Astrocyte (in vitro differentiated cells and primary cell): ENCODE measurements around the gene TNFRSF8. TPM values are rescaled to one million over a fixed set of nuclear protein-coding genes. Genes with fewer than 3 reads are reported as not detected.

ENCODE experiments used
- DNase-seq: peaks from one replicate; pipeline ENCODE4 v3.0.0-alpha.2; 2010; ENCODE audit warnings: low read depth
- FAIRE-seq: peaks from 2 replicates; lab custom pipeline; 2011; peaks lifted over from hg19 to GRCh38; lab: Jason Lieb, UNC
- H2AFZ ChIP-seq: 2 replicates; pipeline ENCODE4 v1.6.0; 2012; ENCODE audit warnings: low read depth, low read length, inconsistent platforms
- H3K27ac ChIP-seq: 2 replicates; pipeline ENCODE4 v1.5.1; 2011; ENCODE audit warnings: low read depth, low read length, inconsistent platforms
- H3K27me3 ChIP-seq: 2 replicates; pipeline ENCODE4 v1.6.0; 2011; ENCODE audit warnings: low read length, inconsistent platforms; ENCODE audit not compliant: insufficient read depth
- H3K36me3 ChIP-seq: 2 replicates; pipeline ENCODE4 v1.5.1; 2011; ENCODE audit warnings: low read length, inconsistent platforms; ENCODE audit not compliant: insufficient read depth
- H3K4me1 ChIP-seq: 2 replicates; pipeline ENCODE4 v1.5.1; 2011; ENCODE audit warnings: low read length, inconsistent platforms; ENCODE audit not compliant: insufficient read depth
- H3K4me2 ChIP-seq: 2 replicates; pipeline ENCODE4 v1.6.0; 2012; ENCODE audit warnings: low read length, inconsistent platforms
- H3K4me3 ChIP-seq: 2 replicates; pipeline ENCODE4 v1.5.1; 2011; ENCODE audit warnings: low read depth, mild to moderate bottlenecking, low read length, inconsistent platforms; ENCODE audit not compliant: insufficient read depth
- H3K79me2 ChIP-seq: 2 replicates; pipeline ENCODE4 v1.6.0; 2012; ENCODE audit warnings: mild to moderate bottlenecking, low read length, inconsistent platforms; ENCODE audit not compliant: insufficient read depth
- H3K9ac ChIP-seq: 2 replicates; pipeline ENCODE4 v1.6.0; 2012; ENCODE audit warnings: mild to moderate bottlenecking, low read length, inconsistent platforms
- H3K9me3 ChIP-seq: 2 replicates; pipeline ENCODE4 v1.5.1; 2012; ENCODE audit warnings: low read depth, mild to moderate bottlenecking, low read length, inconsistent platforms; ENCODE audit not compliant: insufficient read depth
- H4K20me1 ChIP-seq: 2 replicates; pipeline ENCODE4 v1.6.0; 2012; ENCODE audit warnings: low read length, inconsistent platforms; ENCODE audit not compliant: insufficient read depth
- H3K27ac Mint-ChIP-seq: one replicate; pipeline ENCODE4 v1.8.0; 2021; ENCODE audit warnings: mild to moderate bottlenecking, mixed read lengths; ENCODE audit not compliant: unreplicated experiment
- H3K27me3 Mint-ChIP-seq: one replicate; pipeline ENCODE4 v1.8.0; 2021; ENCODE audit warnings: low read depth, mixed read lengths; ENCODE audit not compliant: unreplicated experiment
- H3K36me3 Mint-ChIP-seq: one replicate; pipeline ENCODE4 v1.8.0; 2021; ENCODE audit warnings: low read depth, mixed read lengths; ENCODE audit not compliant: unreplicated experiment
- H3K4me1 Mint-ChIP-seq: one replicate; pipeline ENCODE4 v1.8.0; 2021; ENCODE audit warnings: low read depth, mixed read lengths; ENCODE audit not compliant: unreplicated experiment
- H3K4me3 Mint-ChIP-seq: one replicate; pipeline ENCODE4 v1.8.0; 2021; ENCODE audit warnings: mild to moderate bottlenecking, moderate library complexity, mixed read lengths; ENCODE audit not compliant: unreplicated experiment
- H3K9me3 Mint-ChIP-seq: one replicate; pipeline ENCODE4 v1.8.0; 2021; ENCODE audit warnings: mild to moderate bottlenecking, mixed read lengths; ENCODE audit not compliant: unreplicated experiment
- EZH2 ChIP-seq: IDR thresholded peaks from 2 replicates; pipeline ENCODE4 v1.6.1; 2012; ENCODE audit warnings: mild to moderate bottlenecking, low read length, inconsistent platforms; ENCODE audit not compliant: insufficient read depth
- total RNA-seq: library from RNA; stranded (reverse); gene quantifications from 2 replicates; pipeline ENCODE4 v1.2.1, GENCODE V29; 2021
- TF ChIP-seq, protein P1 (sequence below): IDR thresholded peaks from 2 replicates; pipeline ENCODE4 v1.5.1; 2011; ENCODE audit warnings: low read depth, mild to moderate bottlenecking, inconsistent platforms, low read length, moderate library complexity; ENCODE audit not compliant: insufficient read depth

Gene TNFRSF8
- total RNA-seq, 1 donor from 2014 or later = 0.16 TPM

DNA sequence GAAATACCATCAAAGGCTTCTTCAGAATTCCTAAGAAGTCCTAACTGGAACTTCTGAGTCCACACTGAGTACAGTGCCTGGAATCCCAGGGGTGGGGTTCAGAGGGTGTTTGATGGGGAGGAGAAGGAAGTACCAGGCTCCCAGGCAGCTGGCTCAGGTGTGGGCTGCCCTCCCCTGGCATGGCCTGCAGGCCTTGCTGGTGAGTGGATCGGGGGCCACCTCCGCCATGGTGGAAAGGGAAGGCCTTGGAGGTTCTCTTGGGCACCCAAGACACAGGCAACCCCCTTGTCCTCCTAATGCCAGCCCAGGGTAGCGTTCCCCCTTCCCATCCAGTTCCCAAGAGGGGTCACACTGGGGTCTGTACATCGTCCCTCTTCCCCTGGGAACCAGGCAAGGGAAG, 76.9 kb downstream of the TNFRSF8 start:
- Mint-ChIP-seq H3K9me3 (peaks cover 2% of the 10 kb centered on the region), H3K36me3 (no peaks in the 10 kb centered on the region), H3K27me3 (peaks cover 34% of the 10 kb centered on the region), H3K4me3 (no peak overlapping the region), H3K27ac (no peak overlapping the region), H3K4me1 (peaks cover 1% of the 10 kb centered on the region)
- Histone ChIP-seq H3K9ac (no peak overlapping the region), H3K27ac (no peak overlapping the region), H3K4me3 (no peak overlapping the region), H2AFZ (no peak overlapping the region), H4K20me1 (no peaks in the 10 kb centered on the region), H3K4me1 (peaks cover 10% of the 10 kb centered on the region), H3K4me2 (no peak overlapping the region), H3K9me3 (no peaks in the 10 kb centered on the region), H3K36me3 (no peaks in the 10 kb centered on the region), H3K79me2 (no peaks in the 10 kb centered on the region), H3K27me3 (no peaks in the 10 kb centered on the region)
- no peak for TF ChIP-seq EZH2
- TF ChIP-seq, protein P1, sequence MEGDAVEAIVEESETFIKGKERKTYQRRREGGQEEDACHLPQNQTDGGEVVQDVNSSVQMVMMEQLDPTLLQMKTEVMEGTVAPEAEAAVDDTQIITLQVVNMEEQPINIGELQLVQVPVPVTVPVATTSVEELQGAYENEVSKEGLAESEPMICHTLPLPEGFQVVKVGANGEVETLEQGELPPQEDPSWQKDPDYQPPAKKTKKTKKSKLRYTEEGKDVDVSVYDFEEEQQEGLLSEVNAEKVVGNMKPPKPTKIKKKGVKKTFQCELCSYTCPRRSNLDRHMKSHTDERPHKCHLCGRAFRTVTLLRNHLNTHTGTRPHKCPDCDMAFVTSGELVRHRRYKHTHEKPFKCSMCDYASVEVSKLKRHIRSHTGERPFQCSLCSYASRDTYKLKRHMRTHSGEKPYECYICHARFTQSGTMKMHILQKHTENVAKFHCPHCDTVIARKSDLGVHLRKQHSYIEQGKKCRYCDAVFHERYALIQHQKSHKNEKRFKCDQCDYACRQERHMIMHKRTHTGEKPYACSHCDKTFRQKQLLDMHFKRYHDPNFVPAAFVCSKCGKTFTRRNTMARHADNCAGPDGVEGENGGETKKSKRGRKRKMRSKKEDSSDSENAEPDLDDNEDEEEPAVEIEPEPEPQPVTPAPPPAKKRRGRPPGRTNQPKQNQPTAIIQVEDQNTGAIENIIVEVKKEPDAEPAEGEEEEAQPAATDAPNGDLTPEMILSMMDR = no peak
- no peak for DNase-seq
- FAIRE-seq = no peak

DNA sequence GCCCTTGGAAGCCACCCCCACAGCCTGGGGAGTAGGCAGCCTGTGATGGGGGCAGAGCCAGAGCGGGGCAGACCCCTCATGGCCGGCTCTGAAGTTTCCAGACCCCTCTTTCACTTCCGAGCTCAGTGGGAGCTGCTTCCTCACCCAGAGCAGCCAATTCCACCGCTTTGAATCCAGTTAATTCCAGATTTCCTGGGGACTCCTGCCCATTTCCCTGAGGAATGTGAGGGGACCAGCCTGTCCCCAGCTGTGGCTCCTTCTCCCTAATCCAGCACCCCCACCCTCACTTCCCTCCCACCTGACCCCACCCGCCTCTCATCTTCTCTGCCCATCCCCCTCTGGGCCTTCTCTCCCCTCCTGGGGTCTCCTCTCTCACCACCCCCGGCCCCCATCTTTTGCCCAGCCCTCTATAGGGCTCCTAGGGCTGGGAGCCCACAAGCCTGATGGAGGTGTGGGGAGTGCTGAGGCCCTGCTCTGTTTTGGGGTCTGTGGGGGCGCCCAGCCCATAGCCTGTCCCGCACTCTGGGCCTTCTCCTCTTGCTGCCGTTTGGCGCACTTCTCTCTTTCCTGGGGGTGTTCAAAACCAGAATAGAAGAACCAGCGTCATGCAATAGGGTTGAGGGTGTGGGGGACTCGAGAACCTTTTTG, 77.5 kb downstream of the TNFRSF8 start:
- H3K4me1 ChIP-seq = peaks cover 10% of the 10 kb centered on the region
- DNase-seq (no peak), FAIRE-seq (no peak)
- no peaks in the 10 kb centered on the region for H3K27me3 ChIP-seq
- Mint-ChIP-seq H3K9me3 (peaks cover 2% of the 10 kb centered on the region), H3K27me3 (peaks cover 36% of the 10 kb centered on the region), H3K4me1 (peaks cover 1% of the 10 kb centered on the region), H3K27ac (no peak overlapping the region), H3K4me3 (no peak overlapping the region), H3K36me3 (no peaks in the 10 kb centered on the region)
- no peaks in the 10 kb centered on the region for H4K20me1 ChIP-seq
- H3K9me3 ChIP-seq = no peaks in the 10 kb centered on the region
- no peaks in the 10 kb centered on the region for H3K36me3 ChIP-seq
- TF ChIP-seq EZH2 = no peak
- TF ChIP-seq, protein P1 = no peak
- no peaks in the 10 kb centered on the region for H3K79me2 ChIP-seq
- no peak overlapping the region for H2AFZ ChIP-seq
- H3K27ac ChIP-seq = no peak overlapping the region
- H3K4me2 ChIP-seq = no peak overlapping the region
- no peak overlapping the region for H3K9ac ChIP-seq
- no peak overlapping the region for H3K4me3 ChIP-seq

DNA sequence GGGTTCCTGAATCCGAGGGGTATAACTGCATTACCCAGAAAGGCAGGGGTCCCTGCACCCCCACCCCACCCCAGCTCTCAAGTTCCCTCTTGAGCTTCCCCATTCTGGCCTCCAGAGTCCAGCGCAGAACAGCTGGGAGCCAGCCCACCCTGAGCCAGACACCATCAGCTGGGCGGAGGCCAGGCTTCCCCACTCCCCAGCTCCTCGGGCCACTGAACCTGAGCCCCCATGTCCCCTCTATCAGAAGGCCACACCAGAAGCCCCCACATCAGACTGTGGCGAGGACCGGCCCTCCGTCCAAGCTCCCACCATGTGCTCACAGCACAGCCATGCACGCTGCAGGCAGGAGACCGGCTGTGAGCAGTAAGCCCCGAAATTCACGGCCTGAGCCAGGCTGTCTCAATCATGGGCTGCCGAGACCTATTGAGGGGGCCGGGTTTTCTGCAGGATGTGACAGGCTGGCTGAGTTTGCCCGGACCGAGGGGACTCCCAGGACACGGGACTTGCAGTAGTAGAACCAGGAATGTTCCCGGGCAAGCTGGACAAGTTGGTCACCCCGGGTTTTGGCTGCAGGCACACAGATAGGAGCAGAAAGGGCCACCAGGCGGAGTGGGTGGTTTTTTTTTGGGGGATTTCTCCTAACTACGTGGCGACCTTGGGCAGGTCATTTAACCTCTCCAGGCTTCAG, 78.2 kb downstream of the TNFRSF8 start:
- Histone ChIP-seq H4K20me1 (no peaks in the 10 kb centered on the region), H3K4me3 (no peak overlapping the region), H3K4me1 (peaks cover 10% of the 10 kb centered on the region), H3K9me3 (no peaks in the 10 kb centered on the region), H3K27ac (no peak overlapping the region), H3K4me2 (no peak overlapping the region), H3K79me2 (no peaks in the 10 kb centered on the region), H3K27me3 (no peaks in the 10 kb centered on the region), H2AFZ (no peak overlapping the region), H3K36me3 (no peaks in the 10 kb centered on the region), H3K9ac (no peak overlapping the region)
- H3K27ac Mint-ChIP-seq = no peak overlapping the region
- H3K4me1 Mint-ChIP-seq = peaks cover 1% of the 10 kb centered on the region
- no peak for TF ChIP-seq EZH2
- TF ChIP-seq, protein P1 = no peak
- DNase-seq = no peak
- H3K4me3 Mint-ChIP-seq = no peak overlapping the region
- no peaks in the 10 kb centered on the region for H3K36me3 Mint-ChIP-seq
- no peak for FAIRE-seq
- H3K9me3 Mint-ChIP-seq = peaks cover 2% of the 10 kb centered on the region
- H3K27me3 Mint-ChIP-seq = peaks cover 38% of the 10 kb centered on the region
